GM19467 (cell line): ENCODE results near the gene INTS2.
"Not testable (repeated sequence)": the region's sequence is repeated elsewhere in the genome, so short reads cannot be mapped to it uniquely, and the experiment has no call there.

Experiments used
- ATAC-seq: cut with Tn5 transposase; IDR thresholded peaks from one replicate; pipeline ENCODE4 v1.9.1; 2021; ENCODE audit warnings: mild to moderate bottlenecking, moderate library complexity; ENCODE audit not compliant: unreplicated experiment

The INTS2 gene

GRCh38 chr17:61897548-61898180, 30.1 kb downstream of the INTS2 start:
- no peak for ATAC-seq

GRCh38 chr17:61895391-61895790, 32.4 kb downstream of the INTS2 start:
- ATAC-seq, result no peak

- ATAC-seq, result not testable (repeated sequence)
These were observed 33.5 kb downstream of the INTS2 start for GRCh38 chr17:61894310-61894709.

GRCh38 chr17:61887733-61888132, 40.0 kb downstream of the INTS2 start:
- ATAC-seq, result not testable (repeated sequence)

DNA sequence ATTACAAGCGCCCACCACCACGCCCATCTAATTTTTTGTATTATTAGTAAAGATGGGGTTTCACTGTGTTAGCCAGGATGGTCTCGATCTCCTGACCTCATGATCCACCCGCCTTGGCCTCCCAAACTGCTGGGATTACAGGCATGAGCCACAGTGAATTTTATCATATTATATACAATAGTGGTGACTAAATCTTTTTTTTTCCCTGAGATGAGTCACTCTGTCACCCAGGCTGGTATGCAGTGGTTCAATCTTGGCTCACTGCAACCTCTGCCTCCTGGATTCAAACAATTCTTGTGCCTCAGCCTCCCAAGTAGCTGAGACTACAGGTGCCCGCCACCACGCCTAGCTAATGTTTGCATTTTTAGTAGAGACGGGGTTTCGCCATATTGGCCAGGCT, 41.9 kb downstream of the INTS2 start:
- not testable (repeated sequence) for ATAC-seq

DNA sequence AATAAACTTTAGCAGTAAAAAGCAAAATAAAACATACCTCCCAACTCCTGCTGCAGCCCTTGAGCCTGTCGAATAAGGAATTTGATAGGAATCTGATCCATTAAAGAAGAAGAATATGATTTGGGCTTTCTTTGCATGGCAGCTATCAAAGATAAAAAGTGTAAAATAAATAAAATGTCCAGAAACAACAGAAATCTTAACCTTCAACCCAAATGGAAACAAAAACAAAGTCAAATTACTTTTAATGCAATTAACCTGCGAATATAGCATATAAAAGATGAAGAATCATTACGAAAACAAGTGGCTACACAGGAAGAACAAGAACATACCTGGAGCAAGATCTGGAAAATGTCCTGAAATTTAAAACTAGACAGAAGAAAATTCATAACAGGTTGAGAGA, 42.9 kb downstream of the INTS2 start:
- no peak for ATAC-seq

GRCh38 chr17:61880589-61881102, 47.1 kb downstream of the INTS2 start:
- no peak for ATAC-seq

- ATAC-seq, result no peak
These were observed 48.7 kb downstream of the INTS2 start for GRCh38 chr17:61878984-61879612.

DNA sequence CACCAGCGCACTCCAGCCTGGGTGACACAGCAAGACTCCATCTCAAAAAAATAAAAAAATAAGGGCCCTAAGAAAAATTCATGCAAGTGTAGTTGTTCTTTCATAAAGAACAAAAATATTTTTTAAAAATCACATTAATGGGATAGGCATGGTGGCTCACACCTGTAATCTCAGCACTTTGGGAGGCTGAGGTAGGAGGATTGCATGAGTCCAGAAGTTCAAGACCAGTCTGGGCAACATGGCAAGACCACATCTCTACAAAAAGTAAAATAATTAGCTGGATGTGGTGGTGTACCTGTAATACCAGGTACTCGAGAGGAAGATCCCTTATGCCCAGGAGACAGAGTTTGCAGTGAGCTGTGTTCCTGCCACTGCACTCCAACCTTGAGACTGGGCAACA, 49.3 kb downstream of the INTS2 start:
- no peak for ATAC-seq

DNA sequence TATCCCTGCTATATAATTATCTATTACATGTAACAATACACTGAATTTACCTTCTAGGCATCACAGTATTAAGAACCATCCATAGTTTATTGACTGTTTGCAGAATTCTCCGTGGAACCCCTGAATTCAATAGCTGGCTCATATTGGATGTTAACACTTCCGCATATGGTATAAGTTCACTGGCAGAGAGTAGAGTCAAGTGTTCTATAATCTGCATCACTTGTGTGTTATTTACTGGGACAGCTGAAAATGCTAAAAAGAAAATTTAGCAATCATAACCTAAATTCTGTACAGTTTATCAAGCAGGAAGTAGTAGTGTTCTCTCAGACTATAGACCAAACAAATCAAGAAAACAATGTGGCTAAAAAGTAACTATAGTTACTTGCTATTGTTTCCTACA, 49.9 kb downstream of the INTS2 start:
- ATAC-seq, result no peak

DNA sequence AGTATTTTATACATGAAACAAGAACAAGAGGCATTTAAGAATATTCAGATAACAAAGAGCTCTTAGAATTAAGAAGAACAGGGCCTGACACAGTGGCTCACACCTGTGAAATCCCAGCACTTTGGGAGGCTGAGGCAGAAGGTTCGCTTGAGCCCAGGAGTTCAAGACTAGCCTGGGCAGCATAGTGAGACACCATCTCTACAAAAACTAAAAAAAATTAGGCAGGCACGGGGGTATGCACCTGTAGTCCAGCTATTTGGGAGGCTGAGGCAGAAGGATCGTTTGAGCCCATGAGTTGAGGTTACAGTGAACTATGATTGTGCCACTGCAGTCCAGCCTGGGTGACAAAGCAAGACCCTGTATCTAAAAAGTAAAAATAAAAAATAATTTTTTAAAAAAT, 52.0 kb downstream of the INTS2 start:
- no peak for ATAC-seq

GRCh38 chr17:61875285-61875684, 52.5 kb downstream of the INTS2 start:
- no peak for ATAC-seq

GRCh38 chr17:61874075-61874474, 53.7 kb downstream of the INTS2 start:
- no peak for ATAC-seq

DNA sequence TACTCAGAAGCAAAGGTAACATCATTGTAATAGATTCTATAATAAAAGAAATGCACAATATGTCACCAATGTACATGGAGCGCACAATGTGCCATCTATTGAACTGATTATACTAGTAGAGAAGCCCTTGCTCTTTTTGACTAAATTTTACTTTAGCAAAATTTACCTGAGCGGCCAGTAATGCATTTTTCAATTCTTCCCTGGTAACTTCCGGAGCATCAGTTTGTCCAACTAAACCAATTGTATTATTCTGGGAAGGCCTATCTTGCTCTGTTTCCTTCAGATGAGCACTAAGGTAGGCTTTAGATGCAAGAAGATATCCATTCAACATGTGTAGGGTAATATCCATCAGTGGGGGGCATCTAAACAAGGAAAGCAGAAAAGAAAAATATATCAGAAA, 55.7 kb downstream of the INTS2 start:
- ATAC-seq, result no peak

DNA sequence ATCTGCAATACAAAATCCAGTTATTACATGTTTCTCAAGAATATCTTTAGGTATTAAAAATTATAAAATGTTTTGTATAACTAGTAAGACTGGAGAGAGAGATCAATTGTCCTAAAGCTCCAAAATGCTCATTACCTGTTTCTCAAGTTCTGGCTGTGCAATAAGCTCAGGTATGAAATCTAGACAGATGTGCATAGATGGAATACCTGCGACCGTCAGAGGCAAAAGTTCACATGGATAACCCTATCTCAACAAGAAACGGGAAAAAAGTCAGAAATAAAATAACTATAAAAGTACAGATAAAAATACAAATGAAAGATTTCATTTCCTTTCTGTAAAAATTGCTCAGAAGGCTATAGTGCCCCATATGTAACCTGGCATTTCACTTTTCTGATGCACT, 58.6 kb downstream of the INTS2 start:
- ATAC-seq, result no peak

DNA sequence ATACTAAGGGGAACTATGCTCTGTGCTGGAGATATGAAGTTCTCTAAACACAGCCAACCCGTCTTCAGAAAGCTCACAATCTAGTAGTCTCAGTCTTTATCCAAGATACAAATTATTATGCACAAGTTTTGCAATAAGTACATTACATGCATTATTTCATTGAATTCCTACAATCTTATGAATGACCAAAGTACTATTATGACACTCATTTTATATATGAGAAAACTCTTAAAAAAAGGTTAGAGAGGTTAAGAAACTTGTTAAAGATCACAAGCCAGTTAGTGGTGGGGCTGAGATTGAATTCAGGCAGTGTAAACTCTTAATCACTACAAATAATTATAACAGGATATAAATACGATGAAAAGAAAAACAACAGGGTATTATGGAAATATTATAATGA, 59.7 kb downstream of the INTS2 start:
- ATAC-seq, result no peak

DNA sequence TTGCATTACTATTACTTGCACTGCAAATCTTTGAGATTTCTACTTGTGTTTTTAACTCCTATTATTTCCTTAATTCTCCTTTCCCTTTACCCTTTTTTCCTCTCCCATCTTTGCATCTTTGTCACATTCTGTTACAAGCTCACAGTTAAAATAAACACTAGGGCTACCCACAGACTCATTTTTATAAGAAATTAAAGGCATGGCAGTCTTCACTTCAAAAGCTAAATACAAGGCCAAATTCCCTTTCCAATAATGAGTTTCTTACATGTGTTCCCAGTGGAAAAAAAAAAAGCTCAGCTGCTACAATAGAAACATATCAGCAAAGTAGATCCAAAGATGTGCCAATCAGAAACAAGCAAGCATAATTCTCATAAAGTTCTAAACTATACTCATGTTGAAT, 60.7 kb downstream of the INTS2 start:
- ATAC-seq, result no peak

GRCh38 chr17:61863801-61864126, 64.0 kb downstream of the INTS2 start:
- peak; percentile 18 for ATAC-seq

GRCh38 chr17:61862975-61863800, 64.6 kb downstream of the INTS2 start, which contains the start of gene BRIP1:
Gene BRIP1, minus strand, starts transcription at chr17:61863528. Its CDS starts 1,989 bp downstream, at chr17:61861539.
- ATAC-seq, result peak; percentile 85

DNA sequence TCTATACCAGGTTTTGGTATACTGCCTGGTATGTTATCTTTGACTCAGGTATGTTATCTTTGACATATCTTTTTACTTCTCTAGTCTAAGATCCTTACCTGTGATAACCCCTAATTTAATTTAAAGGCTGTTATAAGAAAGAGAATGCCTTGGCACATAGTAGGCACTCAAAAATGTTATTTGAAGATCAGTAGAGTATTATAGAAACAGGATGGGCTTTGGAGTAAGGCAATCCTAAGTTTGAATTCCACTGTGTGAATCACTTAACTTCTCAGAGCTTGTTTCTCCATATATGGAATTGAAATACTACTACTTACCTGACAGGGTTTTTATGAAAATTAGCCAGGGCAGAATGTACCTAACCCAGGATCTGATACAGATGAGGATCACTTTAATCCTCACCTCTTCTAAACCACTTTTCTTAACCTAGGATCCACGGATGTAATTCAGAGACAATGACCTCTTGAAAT, 65.6 kb downstream of the INTS2 start:
- ATAC-seq, result no peak

DNA sequence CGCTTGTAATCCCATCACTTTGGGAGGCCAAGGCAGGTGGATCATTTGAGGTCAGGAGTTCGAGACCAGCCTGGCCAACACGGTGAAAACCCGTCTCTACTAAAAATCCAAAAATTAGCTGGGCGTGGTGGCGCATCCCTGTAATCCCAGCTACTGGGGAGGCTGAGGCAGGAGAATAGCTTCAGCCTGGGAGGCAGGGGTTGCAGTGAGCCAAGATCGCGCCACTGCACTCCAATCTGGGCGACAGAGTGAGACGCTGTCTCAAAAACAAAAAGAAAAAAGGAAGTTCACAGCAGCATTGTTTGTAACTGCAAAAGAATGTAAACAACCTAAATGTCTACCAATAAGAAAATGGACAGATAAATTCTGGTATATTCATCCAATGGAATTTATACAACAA, 67.4 kb downstream of the INTS2 start:
- ATAC-seq, result not testable (repeated sequence)

DNA sequence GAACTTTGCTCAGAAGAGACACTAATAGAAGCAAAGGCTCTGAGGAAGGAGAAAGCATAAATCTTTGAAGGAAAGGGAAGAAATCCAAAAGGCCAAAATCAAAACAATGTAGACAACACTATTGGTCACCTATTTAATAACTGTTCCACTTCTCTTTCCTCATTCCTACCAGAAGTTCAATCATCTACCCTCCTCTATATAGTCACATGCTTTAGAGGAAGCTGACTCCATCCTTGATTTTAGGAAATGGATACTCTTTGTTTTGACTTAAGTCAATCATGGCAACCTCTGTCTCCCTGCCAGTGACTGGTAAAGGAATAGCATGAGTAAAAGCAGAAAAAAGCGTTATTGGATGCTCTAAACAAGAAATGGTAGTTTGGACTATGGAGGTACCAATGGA, 71.7 kb downstream of the INTS2 start:
- ATAC-seq, result no peak
